Neural cell (in vitro differentiated cells): ENCODE measurements around the gene B4GALT5.

Experiments used
- CTCF ChIP-seq: fragments of 450-650 bp; IDR thresholded peaks from 2 replicates; pipeline ENCODE4 v1.5.1; 2014; ENCODE audit warnings: antibody characterized with exemption, mild to moderate bottlenecking, moderate library complexity; ENCODE audit not compliant: poor library complexity, severe bottlenecking
- EZH2 ChIP-seq: fragments of 200-600, 300-800 bp; shearing (Covaris generic), sonication (generic); IDR thresholded peaks from 2 replicates; pipeline ENCODE4 v1.6.1; 2014; ENCODE audit warnings: antibody characterized with exemption, low read length, borderline replicate concordance, mild to moderate bottlenecking; ENCODE audit not compliant: insufficient read depth, poor library complexity, severe bottlenecking
- POLR2AphosphoS5 ChIP-seq: IDR thresholded peaks from 2 replicates; pipeline ENCODE4 v1.6.1; 2012
- REST ChIP-seq: IDR thresholded peaks from 2 replicates; pipeline ENCODE4 v1.6.1; 2012; ENCODE audit warnings: borderline replicate concordance
- SMC3 ChIP-seq: fragments of 450-650 bp; conservative IDR thresholded peaks from 2 replicates; pipeline ENCODE4 v1.6.1; 2014; ENCODE audit warnings: antibody characterized with exemption, mild to moderate bottlenecking, moderate library complexity; ENCODE audit not compliant: poor library complexity

GRCh38 chr20:49646528-49646927 is 67.2 kb downstream of the B4GALT5 start:
- TF ChIP-seq POLR2AphosphoS5 (no peak), CTCF (no peak), SMC3 (no peak), EZH2 (no peak), REST (no peak)
